ENCODE data around the gene USP51. TPM values are rescaled to one million over a fixed set of nuclear protein-coding genes. Genes with fewer than 3 reads are reported as not detected.
A peak's percentile ranks its signal among the peaks of the same experiment; 100 is the strongest.
"Not testable (repeated sequence)": the region's sequence is repeated elsewhere in the genome, so short reads cannot be mapped to it uniquely, and the experiment has no call there.

Gene USP51
- polyA plus RNA-seq, 3 donors from 2014 or later, result 0.25 TPM; not detected in 2

GRCh38 chrX:55488593-55489313 is 895 bp downstream of the USP51 start:
- peak; percentile 65 to 70 (median 70) for DNase-seq
- H3K4me3 Mint-ChIP-seq, result peak overlapping the region; percentile 88 to 94 (median 93)
- peaks cover 1 to 19% (median 5%) of the 10 kb centered on the region in 3 donors for H3K27me3 Mint-ChIP-seq (ENCODE audit: low read depth in 3 of 3)
- H3K27ac Mint-ChIP-seq, result peak overlapping the region; percentile 80 to 95 (median 90)
- H3K4me1 Mint-ChIP-seq, result peaks cover 8 to 12% of the 10 kb centered on the region in 2 donors
- H3K36me3 Mint-ChIP-seq, result no peaks in the 10 kb centered on the region
- H3K9me3 Mint-ChIP-seq, result no peaks in the 10 kb centered on the region

GRCh38 chrX:55488006-55488592 is 1.5 kb downstream of the USP51 start:
- DNase-seq, result no peak
- H3K4me3 Mint-ChIP-seq, result peak overlapping the region; percentile 76 to 93 (median 84)
- H3K9me3 Mint-ChIP-seq, result no peaks in the 10 kb centered on the region
- H3K27me3 Mint-ChIP-seq (ENCODE audit: low read depth in 3 of 3), result peaks cover 1 to 19% (median 5%) of the 10 kb centered on the region in 3 donors
- peaks cover 8 to 12% of the 10 kb centered on the region in 2 donors for H3K4me1 Mint-ChIP-seq
- no peaks in the 10 kb centered on the region for H3K36me3 Mint-ChIP-seq
- peak overlapping the region; percentile 34 to 91 (median 82) for H3K27ac Mint-ChIP-seq

GRCh38 chrX:55487143-55487542 is 2.5 kb downstream of the USP51 start:
- DNase-seq, result no peak
- H3K27me3 Mint-ChIP-seq (ENCODE audit: low read depth in 3 of 3), result peaks cover 1 to 15% (median 5%) of the 10 kb centered on the region in 3 donors
- no peaks in the 10 kb centered on the region for H3K9me3 Mint-ChIP-seq
- peak overlapping the region in 2 of 5 donors; percentile 84 for H3K4me3 Mint-ChIP-seq
- peaks cover 8 to 12% of the 10 kb centered on the region in 2 donors for H3K4me1 Mint-ChIP-seq
- H3K27ac Mint-ChIP-seq, result peak overlapping the region in 3 of 6 donors; percentile 67 to 87 (median 87)
- H3K36me3 Mint-ChIP-seq, result no peaks in the 10 kb centered on the region

- Mint-ChIP-seq H3K4me3 (no peak overlapping the region), H3K36me3 (no peaks in the 10 kb centered on the region), H3K4me1 (peaks cover 8 to 12% of the 10 kb centered on the region in 2 donors), H3K27me3 (ENCODE audit: low read depth in 3 of 3) (peaks cover 1 to 17% (median 5%) of the 10 kb centered on the region in 3 donors), H3K27ac (no peak overlapping the region), H3K9me3 (no peaks in the 10 kb centered on the region)
- no peak for DNase-seq
Measured at GRCh38 chrX:55486736-55487135, 2.9 kb downstream of the USP51 start.

DNA sequence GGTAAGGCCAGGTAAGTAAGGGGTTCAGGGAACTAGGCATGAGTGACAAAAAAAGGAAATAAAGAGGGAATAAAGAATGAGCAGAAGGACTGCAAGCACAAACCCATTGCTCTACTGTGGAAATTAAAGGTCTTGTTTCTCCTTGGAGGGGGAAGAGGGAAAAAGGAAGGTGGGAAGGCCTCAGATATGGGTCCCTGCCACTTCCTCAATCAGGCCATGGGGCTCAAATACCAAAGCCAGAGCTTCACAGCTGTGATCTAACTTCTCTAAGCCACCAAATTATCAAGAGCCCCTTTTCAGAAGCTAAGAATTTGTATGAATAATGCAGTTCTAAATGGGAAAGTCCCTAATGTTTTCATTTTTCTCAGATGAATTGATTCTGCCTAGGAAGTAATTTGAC is 4.7 kb downstream of the USP51 start:
- H3K9me3 Mint-ChIP-seq, result no peaks in the 10 kb centered on the region
- peaks cover 8 to 12% of the 10 kb centered on the region in 2 donors for H3K4me1 Mint-ChIP-seq
- H3K36me3 Mint-ChIP-seq, result no peaks in the 10 kb centered on the region
- peaks cover 1 to 17% (median 5%) of the 10 kb centered on the region in 3 donors for H3K27me3 Mint-ChIP-seq (ENCODE audit: low read depth in 3 of 3)
- no peak for DNase-seq
- no peak overlapping the region for H3K4me3 Mint-ChIP-seq
- H3K27ac Mint-ChIP-seq, result no peak overlapping the region

DNA sequence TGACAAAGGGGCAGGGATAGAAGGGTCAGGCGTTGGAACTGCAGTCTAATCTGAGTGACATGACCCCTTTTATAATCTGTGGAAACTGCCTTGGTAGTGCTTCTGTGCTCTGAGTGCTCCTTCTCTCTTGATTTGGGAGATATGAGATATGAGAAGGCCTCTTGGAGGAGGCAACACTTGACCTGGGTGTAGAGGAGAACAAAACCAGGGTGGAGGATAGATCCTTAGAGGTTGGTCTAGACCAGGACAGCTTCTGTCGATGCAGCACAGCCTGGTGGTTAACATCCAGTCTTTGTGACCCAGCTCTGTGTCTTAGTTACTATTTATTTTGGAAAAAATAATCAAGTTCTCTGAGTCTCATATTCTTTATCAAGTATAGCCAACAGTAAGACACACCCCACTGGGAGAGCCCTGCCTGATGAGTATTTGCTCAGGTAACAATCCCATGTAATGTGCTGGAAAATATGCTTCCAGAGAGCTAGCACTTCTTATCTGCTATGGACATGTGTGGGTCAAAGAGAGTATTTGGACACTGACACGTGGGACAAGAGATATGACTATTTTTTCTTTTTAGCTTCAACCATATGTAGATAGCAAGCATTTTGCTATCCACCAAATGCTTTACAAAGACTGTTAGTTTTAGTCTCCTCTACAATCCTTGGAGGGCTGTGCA is 9.1 kb downstream of the USP51 start:
- Mint-ChIP-seq H3K9me3 (no peaks in the 10 kb centered on the region), H3K4me1 (no peaks in the 10 kb centered on the region), H3K4me3 (no peak overlapping the region), H3K27ac (no peak overlapping the region), H3K27me3 (ENCODE audit: low read depth in 3 of 3) (peaks cover 1 to 10% (median 2%) of the 10 kb centered on the region in 3 donors), H3K36me3 (no peaks in the 10 kb centered on the region)
- DNase-seq, result no peak

- H3K27ac Mint-ChIP-seq; H3K4me1 Mint-ChIP-seq; H3K27me3 Mint-ChIP-seq (ENCODE audit: low read depth in 3 of 3); H3K36me3 Mint-ChIP-seq; H3K4me3 Mint-ChIP-seq; H3K9me3 Mint-ChIP-seq; DNase-seq: not testable (repeated sequence)
Measured at GRCh38 chrX:55479956-55480355, 9.7 kb downstream of the USP51 start.

DNA sequence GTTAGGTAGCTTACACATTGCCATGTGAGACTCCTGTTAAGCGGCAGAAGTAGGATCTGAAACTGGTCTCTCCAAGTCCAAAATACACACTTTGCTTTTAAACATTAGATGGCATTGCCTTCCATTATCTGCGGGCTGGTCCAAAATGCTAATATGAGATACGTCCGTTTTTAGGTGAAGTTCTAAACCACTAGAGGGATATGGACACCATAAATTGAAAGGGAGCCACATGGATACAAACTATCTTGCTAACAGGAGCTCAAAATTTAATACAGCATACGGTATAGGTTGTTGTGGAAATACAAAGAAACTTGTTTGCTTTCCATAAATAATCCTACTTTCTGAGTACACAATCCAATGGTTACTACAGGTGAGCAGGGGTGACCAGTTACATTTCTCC is 23.9 kb downstream of the USP51 start:
- H3K4me1 Mint-ChIP-seq; DNase-seq; H3K27ac Mint-ChIP-seq; H3K27me3 Mint-ChIP-seq (ENCODE audit: low read depth in 3 of 3); H3K9me3 Mint-ChIP-seq; H3K4me3 Mint-ChIP-seq; H3K36me3 Mint-ChIP-seq: not testable (repeated sequence)

DNA sequence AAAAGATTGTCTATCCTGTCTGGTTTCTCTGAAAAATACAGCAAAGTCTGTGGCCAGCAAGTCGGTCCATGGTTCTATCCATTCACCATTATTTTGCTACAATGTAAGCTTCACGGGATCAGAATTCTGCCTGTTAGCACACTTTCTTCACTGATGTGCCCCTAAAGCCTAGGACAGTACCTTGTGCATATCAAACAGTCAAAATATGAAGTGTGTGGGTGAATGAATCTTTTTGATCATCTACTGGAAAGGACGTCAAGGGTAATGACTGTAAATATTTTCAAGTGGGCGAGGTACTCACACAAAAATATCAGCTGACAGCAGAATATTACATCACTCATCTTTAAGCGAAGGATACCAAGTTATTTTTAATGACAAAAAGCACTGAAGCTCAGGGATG is 24.5 kb downstream of the USP51 start:
- not testable (repeated sequence) for H3K36me3 Mint-ChIP-seq; H3K4me3 Mint-ChIP-seq; H3K9me3 Mint-ChIP-seq; H3K4me1 Mint-ChIP-seq; H3K27ac Mint-ChIP-seq; DNase-seq; H3K27me3 Mint-ChIP-seq (ENCODE audit: low read depth in 3 of 3)

GRCh38 chrX:55464050-55464449 is 25.6 kb downstream of the USP51 start:
- not testable (repeated sequence) for H3K9me3 Mint-ChIP-seq; H3K36me3 Mint-ChIP-seq; H3K27ac Mint-ChIP-seq; DNase-seq; H3K4me3 Mint-ChIP-seq; H3K27me3 Mint-ChIP-seq (ENCODE audit: low read depth in 3 of 3); H3K4me1 Mint-ChIP-seq

DNA sequence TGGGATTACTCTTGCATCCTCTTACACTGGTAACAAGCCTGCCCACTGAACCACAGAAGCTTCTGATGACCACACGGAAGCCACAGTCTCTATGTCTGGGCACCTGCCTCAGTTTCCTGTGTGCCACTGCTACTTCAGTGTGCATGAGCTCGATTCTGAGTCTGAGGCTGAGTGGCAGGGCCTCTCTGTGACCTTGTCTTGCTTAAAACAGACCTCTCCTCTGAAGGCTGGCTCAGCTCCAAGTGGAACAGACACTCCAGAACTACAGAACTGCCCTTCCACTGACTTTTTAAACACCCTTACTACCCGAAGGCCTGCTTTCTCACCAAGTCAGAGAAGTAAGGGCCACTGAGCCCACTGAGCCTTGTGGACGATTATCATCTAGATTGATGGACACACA is 29.7 kb downstream of the USP51 start:
- not testable (repeated sequence) for H3K4me3 Mint-ChIP-seq; H3K9me3 Mint-ChIP-seq; H3K36me3 Mint-ChIP-seq; H3K4me1 Mint-ChIP-seq; DNase-seq; H3K27me3 Mint-ChIP-seq (ENCODE audit: low read depth in 3 of 3); H3K27ac Mint-ChIP-seq

DNA sequence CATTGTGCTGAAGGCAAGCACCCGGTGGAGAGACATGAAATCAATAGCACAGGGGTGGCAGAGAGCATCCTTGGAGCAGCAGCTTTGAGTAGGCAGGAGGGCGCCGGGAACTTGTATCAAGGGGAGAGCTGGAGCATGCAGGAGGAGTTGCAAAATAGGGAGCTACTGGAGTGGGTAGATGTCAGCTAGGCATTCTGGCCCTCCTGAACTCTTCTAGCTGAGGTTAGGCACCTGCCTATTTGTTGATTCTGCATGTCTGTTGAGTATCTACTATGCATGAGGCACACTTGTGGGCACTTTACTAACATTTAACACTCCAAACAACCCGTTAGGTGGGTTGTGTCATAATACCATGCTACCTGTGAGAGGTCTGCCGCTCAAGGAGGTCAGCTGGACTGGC is 30.2 kb downstream of the USP51 start:
- H3K9me3 Mint-ChIP-seq; DNase-seq; H3K27ac Mint-ChIP-seq; H3K4me3 Mint-ChIP-seq; H3K4me1 Mint-ChIP-seq; H3K27me3 Mint-ChIP-seq (ENCODE audit: low read depth in 3 of 3); H3K36me3 Mint-ChIP-seq: not testable (repeated sequence)

DNA sequence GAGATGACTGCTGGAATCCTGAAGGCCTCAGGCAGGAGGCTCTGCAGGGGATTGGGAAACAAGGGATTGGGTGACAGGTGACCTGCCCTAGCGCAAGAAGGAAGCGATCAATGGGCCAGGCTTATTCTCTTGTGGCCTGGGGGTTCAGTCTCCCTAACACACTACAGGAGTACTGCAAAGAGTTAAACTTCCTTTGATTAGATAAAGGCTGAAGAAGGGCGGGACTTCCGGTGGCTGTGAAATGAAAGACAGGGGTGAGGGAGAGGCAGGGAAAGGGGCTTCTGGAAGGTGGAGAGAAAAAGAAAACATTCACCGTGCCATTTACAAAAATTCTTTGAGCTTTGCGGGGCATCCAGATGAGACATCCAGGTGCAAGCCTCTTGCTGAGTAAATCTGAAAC is 33.9 kb downstream of the USP51 start:
- not testable (repeated sequence) for H3K27ac Mint-ChIP-seq; H3K27me3 Mint-ChIP-seq (ENCODE audit: low read depth in 3 of 3); H3K4me3 Mint-ChIP-seq; H3K9me3 Mint-ChIP-seq; DNase-seq; H3K36me3 Mint-ChIP-seq
- H3K4me1 Mint-ChIP-seq, result peaks cover 17 to 28% of the 10 kb centered on the region in 2 donors

GRCh38 chrX:55452833-55453124 is 36.9 kb downstream of the USP51 start:
- Mint-ChIP-seq H3K9me3 (no peaks in the 10 kb centered on the region), H3K27me3 (ENCODE audit: low read depth in 3 of 3) (peaks cover 1 to 9% (median 6%) of the 10 kb centered on the region in 3 donors), H3K4me3 (peak overlapping the region; percentile 90 to 96 (median 90)), H3K36me3 (no peaks in the 10 kb centered on the region), H3K27ac (peak overlapping the region; percentile 41 to 93 (median 92)), H3K4me1 (peaks cover 17 to 29% of the 10 kb centered on the region in 2 donors)
- no peak for DNase-seq

Measured in immature natural killer cell (primary cell).